Fibroblast of skin of right quadriceps (primary cell): ENCODE measurements around the gene CDHR5.
"Not testable (repeated sequence)": the region's sequence is repeated elsewhere in the genome, so short reads cannot be mapped to it uniquely, and the experiment has no call there.

Source experiments
- DNase-seq: peaks from one replicate; pipeline ENCODE4 v3.0.0-alpha.2; 2013

Gene CDHR5

DNA sequence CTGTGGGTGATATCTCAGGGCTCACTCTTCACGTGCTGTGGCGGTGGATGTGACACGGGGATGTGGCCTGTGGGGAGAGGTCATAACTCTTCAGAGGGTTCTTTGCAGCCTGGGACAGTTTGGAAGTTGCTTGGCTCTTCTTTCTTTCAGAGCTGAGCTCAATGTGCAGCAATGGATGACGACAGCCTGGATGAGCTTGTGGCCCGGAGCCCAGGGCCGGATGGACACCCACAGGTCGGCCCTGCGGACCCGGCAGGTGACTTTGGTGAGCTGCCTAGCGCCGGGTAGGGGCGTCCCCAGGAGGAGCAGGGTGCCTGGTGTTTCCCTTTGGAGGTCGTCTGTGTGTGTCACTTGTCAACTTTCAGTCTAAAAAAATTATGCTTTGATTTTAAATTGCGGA is 43.4 kb downstream of the CDHR5 start:
- no peak for DNase-seq

- no peak for DNase-seq
Measured at GRCh38 chr11:579830-580601, 44.7 kb downstream of the CDHR5 start.

- DNase-seq: no peak
Measured at GRCh38 chr11:578276-579035, 46.3 kb downstream of the CDHR5 start.

GRCh38 chr11:577611-577894 is 47.2 kb downstream of the CDHR5 start:
- DNase-seq: no peak

DNA sequence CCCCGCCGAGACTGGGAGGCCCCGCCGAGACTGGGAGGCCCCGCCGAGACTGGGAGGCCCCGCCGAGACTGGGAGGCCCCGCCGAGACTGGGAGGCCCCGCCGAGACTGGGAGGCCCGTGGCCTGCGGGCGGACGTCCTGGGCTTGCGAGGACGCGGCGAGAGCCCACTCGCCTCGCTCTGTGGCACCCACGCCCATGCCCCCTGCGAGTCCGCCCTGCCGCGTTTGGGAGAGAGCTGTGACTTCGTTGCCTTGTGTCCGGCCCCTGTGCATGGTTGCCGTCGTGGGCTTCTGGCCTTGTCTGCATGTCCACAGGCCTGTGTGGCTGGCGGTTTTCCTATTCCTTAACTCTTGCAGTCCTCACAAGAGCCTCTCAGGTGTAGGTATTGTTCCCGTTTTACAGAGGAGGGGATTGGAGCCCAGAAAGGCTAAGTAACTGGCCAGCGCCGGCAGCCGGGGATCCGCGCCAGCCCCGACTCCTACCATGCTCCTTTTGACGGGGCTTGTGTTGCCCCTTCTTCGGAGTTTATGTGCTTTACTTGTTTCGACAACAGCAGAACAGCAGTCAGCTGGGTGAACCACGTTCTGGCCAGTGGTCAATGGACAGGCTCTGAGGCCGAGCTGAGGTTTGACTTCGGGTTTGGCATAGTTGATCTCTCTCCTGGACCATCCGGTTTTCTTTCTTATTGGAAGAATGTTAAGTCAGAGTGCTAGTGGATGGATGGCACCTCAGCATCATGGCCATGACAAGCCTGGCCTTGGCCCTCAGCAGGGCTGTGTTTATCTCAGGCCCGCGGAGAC is 47.7 kb downstream of the CDHR5 start:
- DNase-seq: no peak

DNA sequence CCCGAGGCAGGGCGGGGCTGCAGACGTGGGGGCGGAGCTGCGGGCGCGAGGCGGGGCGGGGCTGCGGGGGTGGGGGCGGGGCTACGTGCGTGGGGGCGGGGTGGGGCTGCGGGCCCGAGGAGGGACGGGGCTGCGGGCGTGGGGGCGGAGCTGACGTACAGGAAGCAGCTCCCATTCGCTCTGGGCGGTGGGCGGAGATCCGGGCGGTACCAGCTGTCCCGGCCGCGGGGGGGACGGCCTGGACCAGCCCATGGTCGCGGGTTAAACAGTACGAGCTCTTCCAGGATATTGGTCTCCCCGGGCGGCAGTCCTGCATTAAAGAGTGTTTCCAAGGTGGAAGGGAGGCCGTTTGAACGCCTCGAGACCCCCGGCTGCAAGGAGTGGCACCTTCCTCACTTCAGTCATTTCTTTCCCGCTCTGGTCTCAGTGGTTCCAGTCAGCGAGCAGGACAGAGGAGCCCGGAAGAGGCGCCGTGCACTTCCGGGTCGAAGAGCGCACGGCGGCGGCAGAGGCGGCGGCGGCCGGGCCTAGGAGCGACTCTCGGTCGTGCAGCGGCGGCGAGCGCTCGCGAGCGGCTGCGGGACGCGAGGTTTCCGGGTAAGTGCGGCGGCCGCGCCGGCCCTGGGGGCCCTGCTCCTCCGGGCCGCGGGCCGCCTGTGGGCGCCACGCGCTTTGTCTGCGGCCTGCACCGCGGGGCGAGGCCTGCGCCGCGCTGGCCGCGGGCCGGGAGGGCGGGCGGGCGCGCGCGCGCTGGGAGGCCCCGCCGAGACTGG is 48.6 kb downstream of the CDHR5 start, which contains the start of gene PHRF1:
Gene PHRF1, plus strand, starts transcription at position 475 of the 773 bp plus-strand sequence. CDS start 5,043 bp downstream, outside the sequence.
- peak; percentile 94 for DNase-seq

DNA sequence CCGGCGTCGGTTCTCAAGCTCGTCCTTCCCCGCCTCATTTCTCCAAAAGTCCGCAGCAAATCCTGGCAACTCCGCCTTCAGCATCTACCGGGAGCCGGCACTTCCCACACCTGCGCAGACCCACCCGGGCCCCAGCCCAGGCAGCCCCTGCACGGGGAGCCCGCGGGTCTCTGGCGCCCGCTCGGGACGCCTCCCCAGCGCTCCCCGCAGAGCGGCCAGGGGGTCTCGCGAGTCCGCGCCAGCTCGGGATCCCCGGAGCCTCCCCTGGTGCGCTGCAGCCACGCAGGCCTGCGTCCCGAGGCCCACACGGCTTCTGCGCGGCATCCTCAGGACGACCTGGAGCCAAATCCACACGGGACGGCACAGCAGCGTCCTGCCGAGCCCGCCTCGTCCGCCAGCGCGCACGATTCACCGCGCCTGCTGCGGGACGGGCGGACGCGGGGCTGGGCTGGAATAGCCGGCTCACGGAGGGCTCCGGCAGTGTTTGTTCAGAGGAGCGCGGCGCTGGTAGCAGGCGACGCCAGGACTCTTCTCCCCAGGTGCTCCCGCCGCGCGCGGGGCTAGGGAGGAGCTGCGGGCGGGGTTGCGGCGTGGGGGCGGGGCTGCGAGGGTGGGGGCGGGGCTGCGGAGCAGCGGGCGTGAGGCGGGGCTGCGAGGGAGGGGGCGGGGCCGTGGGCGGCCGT is 49.3 kb downstream of the CDHR5 start:
- DNase-seq: no peak

DNA sequence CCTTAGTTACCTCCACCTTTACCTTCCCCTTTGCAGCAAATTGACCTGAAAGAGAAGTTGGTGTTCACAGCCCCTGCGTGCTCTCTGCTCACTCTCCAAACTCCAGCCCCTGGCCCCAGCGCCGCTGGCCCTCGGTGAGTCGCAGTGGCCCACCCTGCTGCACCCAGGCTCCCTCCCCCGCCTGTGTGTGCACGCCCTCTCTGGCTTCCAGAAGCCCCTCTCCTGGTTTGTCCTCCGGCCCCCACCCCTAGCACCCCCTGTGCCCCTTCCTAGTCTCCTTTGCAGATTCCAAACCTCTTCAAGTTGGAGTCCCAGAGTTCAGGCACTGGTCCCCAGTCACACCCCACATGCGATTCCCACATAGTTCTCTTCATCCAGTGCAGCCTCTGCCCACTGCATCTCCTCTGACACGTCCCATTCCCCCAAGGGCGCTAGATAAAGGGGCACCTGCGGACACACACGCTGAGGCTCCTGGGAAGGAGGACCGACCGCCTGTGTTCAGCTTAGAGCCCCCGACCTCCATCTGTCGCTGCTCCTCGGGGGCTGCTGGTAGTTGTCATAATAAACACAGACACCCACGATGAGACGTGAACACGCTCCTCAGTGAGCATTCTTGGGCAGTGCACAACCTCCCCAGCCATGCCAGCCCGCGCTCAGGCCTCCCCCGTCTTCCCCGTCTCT is 50.0 kb downstream of the CDHR5 start:
- no peak for DNase-seq

- DNase-seq: not testable (repeated sequence)
Measured at GRCh38 chr11:574031-574570, 50.7 kb downstream of the CDHR5 start.

DNA sequence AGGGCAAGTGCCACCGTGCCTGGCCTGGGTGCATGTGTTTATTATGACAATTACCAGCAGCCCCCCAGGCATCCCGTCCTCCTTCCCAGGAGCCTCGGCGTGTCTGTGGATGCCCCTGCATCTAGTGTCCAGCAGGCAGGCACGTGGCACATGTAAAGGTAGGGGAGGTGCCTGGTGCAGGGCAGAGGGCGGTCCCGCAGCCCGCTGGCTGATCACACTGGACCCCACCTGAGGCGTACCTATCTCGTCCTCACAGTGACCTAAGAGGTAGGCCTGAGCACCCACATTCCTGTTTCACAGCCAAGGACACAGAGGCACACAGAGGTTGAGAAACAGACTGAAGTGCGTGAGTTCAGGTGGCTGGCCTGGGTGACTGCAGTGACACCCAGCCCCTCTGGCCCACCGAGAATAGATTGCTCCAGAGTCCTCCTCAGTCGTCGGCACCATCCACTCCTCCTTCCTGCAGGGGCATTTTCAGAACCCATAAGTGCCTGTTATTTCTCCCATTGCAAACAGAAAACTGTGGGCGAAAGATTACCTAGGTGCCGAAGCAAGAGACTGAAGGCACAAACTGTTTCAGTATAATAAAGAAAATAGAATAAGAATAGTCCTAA is 51.5 kb downstream of the CDHR5 start:
- no peak for DNase-seq

- no peak for DNase-seq
Measured at GRCh38 chr11:571802-572185, 53.0 kb downstream of the CDHR5 start.

DNA sequence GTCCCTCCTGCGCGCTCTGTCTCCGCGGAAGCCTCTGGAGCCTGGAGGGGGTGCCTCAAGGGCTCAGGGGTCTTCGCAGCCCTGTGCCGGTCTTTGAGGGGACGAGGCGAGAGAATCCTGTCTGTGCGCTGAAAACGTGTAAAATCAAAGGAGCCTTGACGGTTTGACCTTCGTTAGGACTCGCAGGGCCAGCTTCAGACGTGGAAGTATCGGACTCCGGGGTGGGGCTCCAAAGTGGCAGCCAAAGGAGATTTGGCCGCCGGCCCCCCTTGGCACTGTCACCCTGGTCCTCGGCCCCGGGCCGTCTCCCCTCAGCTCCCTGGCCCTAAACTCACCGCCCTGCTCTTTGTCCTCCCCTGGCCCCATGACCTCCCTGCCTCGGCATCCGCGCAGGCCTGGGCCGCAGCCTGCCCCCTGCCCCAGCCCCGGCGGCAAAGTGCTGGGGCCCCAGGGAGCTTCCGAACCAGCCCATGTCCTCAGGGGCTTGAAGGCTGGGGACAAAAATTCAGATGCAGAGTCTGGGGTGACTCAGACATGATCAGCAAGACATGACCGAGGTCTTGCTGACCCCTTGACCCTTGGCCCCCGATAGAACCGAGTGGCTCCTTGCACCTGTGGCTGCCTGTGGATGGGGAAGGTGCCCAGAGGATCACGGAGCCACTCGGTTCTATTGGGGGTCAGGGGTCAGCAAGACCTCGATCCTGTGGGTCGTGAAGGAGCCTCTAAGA is 55.4 kb downstream of the CDHR5 start:
- DNase-seq: no peak

GRCh38 chr11:568306-569157 is 56.2 kb downstream of the CDHR5 start:
- DNase-seq: peak; percentile 96

DNA sequence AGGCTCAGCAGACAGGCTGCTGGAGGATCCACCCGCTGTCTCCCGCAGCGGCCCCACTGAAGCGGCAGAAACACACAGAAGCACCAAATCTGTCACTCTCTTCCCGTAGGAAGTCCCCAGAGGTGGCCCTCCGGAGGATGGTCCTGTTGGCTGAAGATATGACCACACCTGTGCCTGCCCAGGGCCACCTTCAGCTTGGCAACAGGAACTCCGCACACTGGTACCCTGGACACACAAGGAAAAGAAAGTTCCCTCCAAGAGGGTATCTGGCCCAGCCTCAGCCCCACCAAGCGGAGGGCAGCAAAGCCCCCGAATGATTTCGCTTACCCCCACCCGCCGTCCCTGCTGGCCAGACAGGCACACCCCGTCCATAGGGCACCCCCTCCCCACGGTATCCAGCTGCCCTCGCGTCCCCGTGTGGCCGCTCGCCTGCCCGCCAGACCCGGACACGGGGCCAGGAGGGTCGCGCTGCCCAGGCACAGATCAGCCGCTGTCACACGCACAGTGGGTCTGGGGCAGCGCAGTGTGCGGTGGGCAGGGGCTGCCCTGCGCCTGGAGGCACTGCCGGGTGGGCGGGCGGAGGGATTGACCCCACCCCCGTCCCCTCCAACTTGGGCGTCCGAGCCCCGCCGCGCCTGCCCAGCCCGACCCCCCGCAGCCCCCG is 57.0 kb downstream of the CDHR5 start:
- no peak for DNase-seq

DNA sequence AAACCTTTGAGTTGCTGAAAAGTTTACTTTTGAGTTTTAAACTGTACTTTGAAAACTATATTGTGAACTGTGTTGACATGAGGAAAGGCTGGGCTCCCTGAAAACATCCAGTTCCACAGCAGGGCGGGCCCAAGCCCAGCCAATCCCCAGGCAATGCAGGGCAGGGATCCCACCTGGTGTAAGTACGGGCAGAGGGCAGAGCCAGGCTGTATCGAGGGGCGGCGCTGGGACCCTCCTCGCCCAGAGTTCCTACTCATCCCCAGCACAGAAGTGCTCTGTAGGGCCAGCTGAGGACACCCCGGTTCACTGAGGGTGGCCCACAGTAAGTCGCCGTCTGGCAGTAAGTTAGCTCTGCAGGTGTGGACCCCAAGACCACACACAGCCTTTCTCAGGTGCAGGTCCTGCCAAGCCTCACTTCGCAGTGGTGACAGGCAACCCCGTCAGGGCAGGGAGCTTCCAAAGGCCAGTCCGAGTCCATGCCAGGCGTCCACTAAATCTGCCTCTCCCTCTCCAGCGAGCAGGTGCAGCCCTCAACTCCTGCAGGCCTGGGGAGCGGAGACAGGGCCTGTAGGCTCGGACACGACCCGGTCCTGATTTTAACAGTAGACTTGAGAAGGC is 57.6 kb downstream of the CDHR5 start:
- DNase-seq: no peak
